GM12878 (cell line): ENCODE data around the gene GMPR2. TPM values are rescaled to one million over a fixed set of nuclear protein-coding genes. Genes with fewer than 3 reads are reported as not detected.

ENCODE experiments used
- BCL11A ChIP-seq: IDR thresholded peaks from 2 replicates; pipeline ENCODE4 v1.6.1; 2011; ENCODE audit warnings: low read depth, low read length
- CHD4 ChIP-seq: fragments of 200-600 bp; sonication (generic); IDR thresholded peaks from 2 replicates; pipeline ENCODE4 v1.6.1; 2016; ENCODE audit warnings: mild to moderate bottlenecking
- EZH2 ChIP-seq: IDR thresholded peaks from 2 replicates; pipeline ENCODE4 v1.6.1; 2012; ENCODE audit warnings: low read depth, mild to moderate bottlenecking, control low read depth, inconsistent platforms, low read length, borderline replicate concordance; ENCODE audit not compliant: control insufficient read depth
- MYC ChIP-seq: IDR thresholded peaks from 2 replicates; pipeline ENCODE4 v1.6.1; 2011; ENCODE audit warnings: mild to moderate bottlenecking, low read length, moderate library complexity, inconsistent platforms; ENCODE audit not compliant: insufficient read depth, insufficient replicate concordance, insufficient read length, severe bottlenecking
- NFXL1 ChIP-seq: fragments of 450-650 bp; IDR thresholded peaks from 2 replicates; pipeline ENCODE4 v1.6.1; 2017; ENCODE audit warnings: antibody characterized with exemption, mild to moderate bottlenecking, borderline replicate concordance
- NKRF ChIP-seq: fragments of 450-650 bp; conservative IDR thresholded peaks from 2 replicates; pipeline ENCODE4 v1.6.1; 2017; ENCODE audit warnings: mild to moderate bottlenecking, moderate library complexity
- POLR2A ChIP-seq: IDR thresholded peaks from 2 replicates; pipeline ENCODE4 v1.6.1; 2011; ENCODE audit warnings: low read depth, mild to moderate bottlenecking, low read length
- POU2F2 ChIP-seq: IDR thresholded peaks from 3 replicates; pipeline ENCODE4 v1.6.1; 2011; ENCODE audit warnings: low read depth, mild to moderate bottlenecking, low read length, borderline replicate concordance
- PRDM15 ChIP-seq: fragments of 450-650 bp; formaldehyde crosslinking; IDR thresholded peaks from 2 replicates; pipeline ENCODE4 v1.4.0; 2020; ENCODE audit warnings: mild to moderate bottlenecking, moderate library complexity
- RUNX3 ChIP-seq: IDR thresholded peaks from 2 replicates; pipeline ENCODE4 v1.6.1; 2012; ENCODE audit warnings: low read length, inconsistent platforms
- SIX5 ChIP-seq: IDR thresholded peaks from 2 replicates; pipeline ENCODE4 v1.6.1; 2011; ENCODE audit warnings: mild to moderate bottlenecking, low read depth, low read length, moderate library complexity; ENCODE audit not compliant: severe bottlenecking
- SKIL ChIP-seq: fragments of 450-650 bp; IDR thresholded peaks from 2 replicates; pipeline ENCODE4 v1.6.1; 2017; ENCODE audit warnings: mild to moderate bottlenecking, low read depth, inconsistent platforms; ENCODE audit not compliant: poor library complexity, severe bottlenecking
- SMAD1 ChIP-seq: fragments of 450-650 bp; IDR thresholded peaks from 2 replicates; pipeline ENCODE4 v1.6.1; 2018; ENCODE audit warnings: mild to moderate bottlenecking, low read depth; ENCODE audit not compliant: partially characterized antibody
- SMARCA5 ChIP-seq: fragments of 450-650 bp; IDR thresholded peaks from 2 replicates; pipeline ENCODE4 v1.6.1; 2017; ENCODE audit warnings: mild to moderate bottlenecking
- SP1 ChIP-seq: IDR thresholded peaks from one replicate; pipeline ENCODE4 v1.6.1; 2011; ENCODE audit warnings: low read depth, low read length
- SREBF2 ChIP-seq: IDR thresholded peaks from 2 replicates; pipeline ENCODE4 v1.6.1; 2012; ENCODE audit warnings: mild to moderate bottlenecking, low read length
- YY1 ChIP-seq: IDR thresholded peaks from 2 replicates; pipeline ENCODE4 v1.6.1; 2011; ENCODE audit warnings: low read depth, mild to moderate bottlenecking, low read length
- ZBTB11 ChIP-seq: fragments of 450-650 bp; formaldehyde crosslinking; IDR thresholded peaks from 2 replicates; pipeline ENCODE4 v1.5.0; 2022; ENCODE audit warnings: mild to moderate bottlenecking, missing genetic modification characterization
- ZNF207 ChIP-seq: fragments of 450-650 bp; IDR thresholded peaks from 2 replicates; pipeline ENCODE4 v1.6.1; 2014; ENCODE audit warnings: antibody characterized with exemption, mild to moderate bottlenecking, borderline replicate concordance
- polyA plus RNA-seq, 11 experiments: library from polyadenylated mRNA; depleted of rRNA in 4 of 11; unstranded in 6 of 11; stranded (reverse) in 5 of 11; fragments of >200 nt; fragmentation: Nextera tagmentation in 4 of 11; fragmentation: Illumina TruSeq in 1 of 11; extraction: Ambion mirVana in 4 of 11; extraction: Trizol in 1 of 11; gene quantifications; 1 replicate in 1 of 11; 2 replicates in 10 of 11; pipeline versions ENCODE4 v1.2.1 to v1.2.3, GENCODE V29; 2011 to 2016; ENCODE audit warnings: inconsistent platforms in 2 of 11, missing spikeins in 2 of 11, low read depth in 1 of 11
- total RNA-seq, 4 experiments: library from RNA; depleted of rRNA in 3 of 4; stranded (reverse); fragments of >200 nt in 3 of 4; fragmentation: Illumina TruSeq in 1 of 4; extraction: Trizol in 1 of 4; gene quantifications; 2 replicates each; pipeline versions ENCODE4 v1.2.1 to v1.2.3, GENCODE V29; 2013 to 2021

The GMPR2 gene
- total and polyA plus RNA-seq, 10 of the 15 experiments (the other 5 are each of a cell fraction or from before 2014, with no cell fraction given), result 55.1 to 80.3 (median 61.5) TPM

- TF ChIP-seq PRDM15 (CRISPR knock-in tag), result no peak
- no peak for TF ChIP-seq YY1
- no peak for TF ChIP-seq ZNF207
- TF ChIP-seq BCL11A, result no peak
- TF ChIP-seq SMAD1, result no peak
- no peak for TF ChIP-seq POU2F2
- no peak for TF ChIP-seq NKRF
- no peak for TF ChIP-seq MYC
- TF ChIP-seq NFXL1, result no peak
- no peak for TF ChIP-seq EZH2
- no peak for TF ChIP-seq CHD4
- TF ChIP-seq SREBF2, result no peak
- TF ChIP-seq SP1, result no peak
- TF ChIP-seq ZBTB11 (CRISPR knock-in tag), result no peak
- no peak for TF ChIP-seq SIX5
- 0 out of 2 replicates have a peak, but pooled peaks have one; percentile 29 for TF ChIP-seq SMARCA5
- no peak for TF ChIP-seq SKIL
- TF ChIP-seq POLR2A, result no peak
- no peak for TF ChIP-seq RUNX3
These were observed 46.8 kb downstream of the GMPR2 start (continued) for GRCh38 chr14:24279301-24280186.
